Suprapubic skin (tissue), 4 donors: ENCODE data around the gene TTC28. TPM values are rescaled to one million over a fixed set of nuclear protein-coding genes. Genes with fewer than 3 reads are reported as not detected.

Source experiments
- DNase-seq, 2 donors: peaks; one replicate each; pipeline ENCODE4 v3.0.0-alpha.2; 2019; ENCODE audit warnings: low spot score in 2 of 2
- H3K27ac ChIP-seq: fragments of 200-600 bp; sonication (generic); one replicate; pipeline ENCODE4 v1.5.1; 2019
- H3K27me3 ChIP-seq: fragments of 200-600 bp; sonication (generic); one replicate; pipeline ENCODE4 v1.5.1; 2019
- H3K36me3 ChIP-seq: fragments of 200-600 bp; sonication (generic); one replicate; pipeline ENCODE4 v1.5.1; 2019
- H3K4me1 ChIP-seq: fragments of 200-600 bp; sonication (generic); one replicate; pipeline ENCODE4 v1.5.1; 2019
- H3K4me3 ChIP-seq: fragments of 200-600 bp; sonication (generic); one replicate; pipeline ENCODE4 v1.5.1; 2019; ENCODE audit warnings: mild to moderate bottlenecking
- H3K9me3 ChIP-seq: fragments of 200-600 bp; sonication (generic); one replicate; pipeline ENCODE4 v1.5.1; 2019
- CTCF ChIP-seq, 2 donors: fragments of 200-600 bp in 1 of 2; fragments of 450-650 bp in 1 of 2; sonication (generic) in 1 of 2; IDR thresholded peaks; one replicate each; pipeline ENCODE4 v1.5.1; 2016 to 2019; ENCODE audit warnings: antibody characterized with exemption in 2 of 2, mild to moderate bottlenecking in 1 of 2, moderate library complexity in 1 of 2
- EP300 ChIP-seq: sonication (generic); formaldehyde crosslinking; IDR thresholded peaks from one replicate; pipeline ENCODE4 v1.6.1; 2017; ENCODE audit warnings: antibody characterized with exemption
- POLR2A ChIP-seq, 2 donors: fragments of 450-650 bp; IDR thresholded peaks; one replicate each; pipeline ENCODE4 v1.6.1; 2017; ENCODE audit warnings: antibody characterized with exemption in 2 of 2, mild to moderate bottlenecking in 2 of 2, moderate library complexity in 2 of 2
- POLR2AphosphoS5 ChIP-seq, 3 donors: sonication (generic); formaldehyde crosslinking; IDR thresholded peaks; one replicate each; pipeline ENCODE4 v1.6.1; 2017; ENCODE audit warnings: antibody characterized with exemption in 3 of 3
- WGBS: methylation state at CpG from one replicate; pipeline ENCODE4 v1.1.5; 2018; 5-methylcytosine and 5-hydroxymethylcytosine counted together
- total RNA-seq, 4 donors: library from RNA; depleted of rRNA; stranded (reverse); fragments of >200 nt; gene quantifications; one replicate each; pipeline ENCODE4 v1.1.0, GENCODE V29; 2016

Gene TTC28
- total RNA-seq, 4 donors from 2014 or later, result 8.1 to 23.1 (median 11.7) TPM

GRCh38 chr22:28128827-28129226 lies 550.8 kb downstream of the TTC28 start:
- Histone ChIP-seq H3K36me3 (no peaks in the 10 kb centered on the region), H3K4me3 (no peak overlapping the region), H3K27me3 (no peaks in the 10 kb centered on the region), H3K27ac (no peak overlapping the region), H3K9me3 (no peaks in the 10 kb centered on the region), H3K4me1 (no peaks in the 10 kb centered on the region)
- DNase-seq, result no peak
- 97% methylated on average over 4 of the region's 4 CpGs for WGBS
- no peak for TF ChIP-seq EP300
- TF ChIP-seq POLR2AphosphoS5 (IDR thresholded peaks at IDR 0.05), result no peak
- TF ChIP-seq CTCF (IDR thresholded peaks at IDR 0.05), result no peak

GRCh38 chr22:28125799-28126198 lies 553.8 kb downstream of the TTC28 start:
- Histone ChIP-seq H3K4me1 (no peaks in the 10 kb centered on the region), H3K36me3 (no peaks in the 10 kb centered on the region), H3K9me3 (no peaks in the 10 kb centered on the region), H3K27ac (no peak overlapping the region), H3K4me3 (no peak overlapping the region), H3K27me3 (no peaks in the 10 kb centered on the region)
- no peak for DNase-seq
- TF ChIP-seq EP300 (no peak), CTCF (IDR thresholded peaks at IDR 0.05) (no peak), POLR2AphosphoS5 (IDR thresholded peaks at IDR 0.05) (no peak), POLR2A (IDR thresholded peaks at IDR 0.05) (no peak)
- WGBS, result 79% methylated on average over 2 of the region's 2 CpGs

GRCh38 chr22:28123989-28124766 lies 555.5 kb downstream of the TTC28 start:
- Histone ChIP-seq H3K27me3 (no peaks in the 10 kb centered on the region), H3K9me3 (no peaks in the 10 kb centered on the region), H3K4me3 (no peak overlapping the region), H3K27ac (no peak overlapping the region), H3K36me3 (no peaks in the 10 kb centered on the region), H3K4me1 (no peaks in the 10 kb centered on the region)
- TF ChIP-seq CTCF (IDR thresholded peaks at IDR 0.05) (no peak), POLR2A (IDR thresholded peaks at IDR 0.05) (no peak), EP300 (no peak), POLR2AphosphoS5 (IDR thresholded peaks at IDR 0.05) (no peak)
- no peak for DNase-seq
- WGBS, result 38% methylated on average over 1 of the region's 1 CpG

GRCh38 chr22:28120691-28121592 lies 558.7 kb downstream of the TTC28 start:
- Histone ChIP-seq H3K4me1 (peaks cover 2% of the 10 kb centered on the region), H3K27me3 (no peaks in the 10 kb centered on the region), H3K4me3 (no peak overlapping the region), H3K27ac (no peak overlapping the region), H3K9me3 (no peaks in the 10 kb centered on the region), H3K36me3 (no peaks in the 10 kb centered on the region)
- TF ChIP-seq EP300, result no peak
- no peak for TF ChIP-seq POLR2AphosphoS5 (IDR thresholded peaks at IDR 0.05)
- no peak for TF ChIP-seq POLR2A (IDR thresholded peaks at IDR 0.05)
- no peak for TF ChIP-seq CTCF (IDR thresholded peaks at IDR 0.05)
- DNase-seq, result no peak
- WGBS, result 72% methylated on average over 3 of the region's 3 CpGs
